ENCODE data around the gene UBR4.

GRCh38 chr1:19149736-19150135 is 60.3 kb downstream of the UBR4 start:
- TF ChIP-seq CTCF (IDR thresholded peaks at IDR 0.05) (no peak), POLR2A (IDR thresholded peaks at IDR 0.05) (no peak)
